ENCODE data around the gene PTPRN2. TPM values are rescaled to one million over a fixed set of nuclear protein-coding genes. Genes with fewer than 3 reads are reported as not detected.

Gene PTPRN2
- total and polyA plus RNA-seq, 2 of the 8 experiments (the other 6 are each of a cell fraction or from before 2014, with no cell fraction given), result 2.6 to 4.5 TPM

DNA sequence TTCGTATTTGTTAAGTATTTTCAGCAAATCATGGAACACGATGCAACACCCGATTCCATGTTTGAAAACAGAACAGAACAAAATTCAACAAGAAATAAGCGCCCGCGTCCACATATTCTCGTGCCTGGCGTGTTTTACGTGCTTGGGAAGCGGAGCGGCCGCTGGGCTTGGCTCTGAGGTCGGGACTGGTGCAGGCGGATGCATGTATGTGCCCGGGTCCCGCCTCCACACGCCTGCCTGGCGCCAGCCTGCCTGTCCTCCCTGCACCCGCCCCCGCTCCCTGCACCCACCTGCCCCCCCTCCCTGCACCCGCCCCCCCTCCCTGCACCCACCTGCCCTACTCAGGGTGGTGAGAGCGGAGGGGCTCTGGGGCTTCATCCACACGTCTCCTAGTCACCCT, 796.4 kb downstream of the PTPRN2 start:
- H4K20me1 ChIP-seq (replicated peaks in 1 of 2; ENCODE audit: control insufficient read depth in 1 of 2, insufficient read depth in 2 of 2, low read length in 2 of 2), result peaks cover 0 to 7% of the 10 kb centered on the region in 2 experiments
- H3K56ac ChIP-seq (replicated peaks; ENCODE audit: insufficient read length, low read depth, low read length), result no peak overlapping the region
- H3K27me3 ChIP-seq (replicated peaks in 1 of 4; ENCODE audit: control insufficient read depth in 3 of 4, extremely low read depth in 1 of 4, insufficient read depth in 3 of 4, low read length in 3 of 4), result no peaks in the 10 kb centered on the region; a peak in 1 of 7 replicates
- no peak overlapping the region for H3K4me3 ChIP-seq (ENCODE audit: extremely low read depth in 1 of 4, insufficient read depth in 2 of 4, low read depth in 3 of 4, low read length in 4 of 4)
- peaks cover 9% of the 10 kb centered on the region; the same call in 1 of the 2 replicates for H3K23me2 ChIP-seq (ENCODE audit: low read depth, low read length)
- no peaks in the 10 kb centered on the region for H3K79me2 ChIP-seq (ENCODE audit: control insufficient read depth in 1 of 2, insufficient read depth in 2 of 2, low read length in 2 of 2)
- H3K4me1 ChIP-seq (replicated peaks in 1 of 4; ENCODE audit: control insufficient read depth in 3 of 4, insufficient read depth in 4 of 4, low read length in 3 of 4), result peaks cover 9 to 39% (median 21%) of the 10 kb centered on the region in 4 experiments
- H2BK15ac ChIP-seq (ENCODE audit: low read length), result no peak overlapping the region
- no peak overlapping the region for H2BK20ac ChIP-seq (ENCODE audit: low read length)
- no peak overlapping the region for H3K27ac ChIP-seq (ENCODE audit: low read depth, low read length)
- H3K18ac ChIP-seq (ENCODE audit: extremely low read depth, low read length), result no peak overlapping the region
- H3K4me2 ChIP-seq (ENCODE audit: insufficient read depth in 1 of 2, low read depth in 2 of 2, low read length in 2 of 2), result no peak overlapping the region
- H3K14ac ChIP-seq (ENCODE audit: insufficient read length), result no peak overlapping the region
- H4K91ac ChIP-seq (replicated peaks; ENCODE audit: insufficient read length, low read length), result no peak overlapping the region
- H3K23ac ChIP-seq (ENCODE audit: insufficient read length), result no peak overlapping the region
- no peak overlapping the region for H4K8ac ChIP-seq (ENCODE audit: extremely low read depth, insufficient read depth, low read length)
- no peak for FAIRE-seq
- H3K9me3 ChIP-seq (ENCODE audit: insufficient read depth in 2 of 2, low read depth in 1 of 2, low read length in 1 of 2), result no peaks in the 10 kb centered on the region; a peak in 1 of 4 replicates
- no peaks in the 10 kb centered on the region for H3K36me3 ChIP-seq (ENCODE audit: control insufficient read depth in 2 of 4, insufficient read depth in 4 of 4, low read length in 3 of 4)
- H2BK12ac ChIP-seq (ENCODE audit: low read depth, low read length), result no peak overlapping the region
- no peak overlapping the region for H2BK5ac ChIP-seq (ENCODE audit: low read depth, low read length)
- H3K9ac ChIP-seq (replicated peaks in 1 of 4; ENCODE audit: extremely low read depth in 1 of 4, low read depth in 3 of 4, low read length in 3 of 4), result no peak overlapping the region
- H2AFZ ChIP-seq (ENCODE audit: low read length), result no peak overlapping the region
- WGBS, 2 experiments (ENCODE audit: extremely low coverage in 1 of 2, insufficient coverage in 1 of 2, insufficient read length in 1 of 2, insufficient replicate concordance in 2 of 2, low coverage in 1 of 2, low lambda C conversion rate in 2 of 2, missing lambda C conversion rate in 1 of 2), result 94% methylated on average over 16 of the region's 23 CpGs; no CpG with 5 or more reads in 1 of the 2 experiments
- ChIA-PET CTCF (ENCODE audit: partially characterized antibody) (no interaction called here), POLR2A (ENCODE audit: partially characterized antibody) (no interaction called here)
- H3K79me1 ChIP-seq (ENCODE audit: low read depth, low read length), result no peaks in the 10 kb centered on the region
- no peak for DNase-seq (ENCODE audit: low read depth in 1 of 2, low spot score in 2 of 2)
- no peak overlapping the region for H2AK5ac ChIP-seq (ENCODE audit: low read depth, low read length)
- no peak overlapping the region for H2BK120ac ChIP-seq (replicated peaks; ENCODE audit: low read depth, low read length)
- no peak overlapping the region for H3K4ac ChIP-seq (replicated peaks; ENCODE audit: insufficient read length, low read depth, low read length)
- H4K5ac ChIP-seq (ENCODE audit: insufficient read length, low read depth, low read length), result no peak overlapping the region
- TF ChIP-seq POLR2AphosphoS5 (IDR thresholded peaks at IDR 0.05; ENCODE audit: low read depth, low read length) (no peak), GABPA (IDR thresholded peaks at IDR 0.05; ENCODE audit: borderline replicate concordance, insufficient read depth, low read length) (no peak), RFX5 (IDR thresholded peaks at IDR 0.05; ENCODE audit: borderline replicate concordance, low read depth, low read length) (no peak), RBBP5 (IDR thresholded peaks at IDR 0.05; ENCODE audit: borderline replicate concordance, low read depth, low read length) (no peak), TCF12 (IDR thresholded peaks at IDR 0.05; ENCODE audit: low read depth, low read length) (no peak), ATF3 (IDR thresholded peaks at IDR 0.05; ENCODE audit: insufficient read depth, low read depth, low read length) (no peak), SP2 (IDR thresholded peaks at IDR 0.05; ENCODE audit: low read length) (no peak), E2F6 (IDR thresholded peaks at IDR 0.05) (no peak), KDM1A (IDR thresholded peaks at IDR 0.05; ENCODE audit: borderline replicate concordance, low read length) (no peak), BRCA1 (IDR thresholded peaks at IDR 0.05; ENCODE audit: low read depth, low read length) (no peak), RAD21 (IDR thresholded peaks at IDR 0.05 in 1 of 2, conservative IDR thresholded peaks at IDR 0.05 in 1 of 2; ENCODE audit: low read depth in 2 of 2, low read length in 2 of 2) (no peak)

Data from H1 (cell line).